ENCODE measurements around the gene ZC3H10.

ZC3H10 gene

DNA sequence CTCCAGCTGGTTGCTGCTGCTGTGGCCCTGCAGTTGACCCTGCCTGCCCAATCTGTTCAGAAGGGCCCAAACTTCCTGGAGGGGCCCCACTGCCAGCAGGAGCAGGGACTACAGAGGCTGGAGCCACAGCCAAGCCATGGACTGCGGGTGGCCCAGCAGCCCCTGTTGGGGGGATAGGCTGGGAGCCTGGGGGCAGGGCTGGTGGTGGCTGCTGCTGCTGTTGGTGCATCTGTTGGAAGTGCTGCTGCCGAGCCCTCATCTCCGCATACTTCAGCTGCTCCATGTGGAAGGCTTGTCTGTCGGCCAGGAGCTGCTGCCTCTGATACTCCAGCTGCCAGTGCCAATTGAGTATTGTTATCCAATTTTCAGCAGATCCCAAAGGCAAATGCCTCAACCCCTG, 47.3 kb downstream of the ZC3H10 start:
- Histone ChIP-seq H3K27ac (ENCODE audit: low read length) (no peak overlapping the region), H3K36me3 (ENCODE audit: insufficient read depth, low read depth, low read length) (peaks cover 99% of the 10 kb centered on the region), H3K4me3 (ENCODE audit: low read length) (no peak overlapping the region), H3K9me3 (ENCODE audit: insufficient read depth, low read depth, low read length) (no peaks in the 10 kb centered on the region), H3K9ac (ENCODE audit: low read depth, low read length) (no peak overlapping the region), H3K27me3 (ENCODE audit: insufficient read depth, low read length) (no peaks in the 10 kb centered on the region), H3K4me1 (ENCODE audit: insufficient read depth, low read length) (peaks cover 14% of the 10 kb centered on the region)

- no peak overlapping the region for H3K4me3 ChIP-seq (ENCODE audit: low read length)
Observed at GRCh38 chr12:56169229-56169759, 51.2 kb downstream of the ZC3H10 start.

DNA sequence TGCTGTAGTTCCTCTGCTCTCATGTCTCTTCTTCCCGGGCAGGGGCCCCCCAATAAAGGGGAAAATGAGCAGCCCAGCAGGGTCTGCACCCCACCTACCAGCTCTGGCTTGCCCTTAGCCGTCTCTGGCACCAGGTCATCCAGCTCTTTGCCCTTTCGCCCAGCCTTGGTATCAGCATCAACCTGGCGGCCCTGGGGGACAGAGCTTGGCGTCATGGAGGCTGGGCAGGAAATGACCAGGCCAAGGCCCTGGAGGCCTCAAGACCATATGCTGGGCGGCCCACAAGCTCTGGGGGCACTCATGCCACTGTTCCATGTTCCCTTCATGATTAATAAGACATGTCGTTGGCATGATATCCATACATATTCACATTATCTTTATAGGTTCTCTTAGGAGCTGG, 54.8 kb downstream of the ZC3H10 start:
- Histone ChIP-seq H3K9ac (ENCODE audit: low read depth, low read length) (no peak overlapping the region), H3K4me1 (ENCODE audit: insufficient read depth, low read length) (no peaks in the 10 kb centered on the region), H3K27ac (ENCODE audit: low read length) (no peak overlapping the region), H3K36me3 (ENCODE audit: insufficient read depth, low read depth, low read length) (peaks cover 96% of the 10 kb centered on the region), H3K27me3 (ENCODE audit: insufficient read depth, low read length) (no peaks in the 10 kb centered on the region), H3K9me3 (ENCODE audit: insufficient read depth, low read depth, low read length) (no peaks in the 10 kb centered on the region), H3K4me3 (ENCODE audit: low read length) (no peak overlapping the region)

More at GRCh38 chr12:56169229-56169759, 51.2 kb downstream of the ZC3H10 start:
- H3K4me1 ChIP-seq (ENCODE audit: insufficient read depth, low read length), result no peaks in the 10 kb centered on the region
- no peak overlapping the region for H3K9ac ChIP-seq (ENCODE audit: low read depth, low read length)
- no peak overlapping the region for H3K27ac ChIP-seq (ENCODE audit: low read length)
- H3K9me3 ChIP-seq (ENCODE audit: insufficient read depth, low read depth, low read length), result no peaks in the 10 kb centered on the region
- no peaks in the 10 kb centered on the region for H3K27me3 ChIP-seq (ENCODE audit: insufficient read depth, low read length)
- peaks cover 100% of the 10 kb centered on the region for H3K36me3 ChIP-seq (ENCODE audit: insufficient read depth, low read depth, low read length)
